Right lobe of liver (tissue), 6 donors: ENCODE results near the gene TIFAB. TPM values are rescaled to one million over a fixed set of nuclear protein-coding genes. Genes with fewer than 3 reads are reported as not detected.
"Not testable (repeated sequence)": the region's sequence is repeated elsewhere in the genome, so short reads cannot be mapped to it uniquely, and the experiment has no call there.

Experiments
- ATAC-seq, 4 donors: fragments of 200-7000 bp; cut with Tn5 transposase; one replicate each; pipeline ENCODE4 v1.9.1; 2020; ENCODE audit warnings: mild to moderate bottlenecking in 4 of 4, moderate library complexity in 4 of 4
- DNase-seq, 3 donors: peaks; one replicate each; pipeline ENCODE4 v3.0.0-alpha.2; 2020
- H3K27ac ChIP-seq, 3 donors: fragments of 200-600 bp; one replicate each; pipeline ENCODE4 v1.8.0; 2022
- H3K27me3 ChIP-seq, 2 donors: fragments of 200-600 bp; one replicate each; pipeline ENCODE4 v1.8.0; 2022
- H3K36me3 ChIP-seq, 4 donors: fragments of 200-600 bp; sonication (generic) in 1 of 4; one replicate each; pipeline versions ENCODE4 v1.5.1 to v1.8.0; 2017 to 2022; ENCODE audit warnings: control low read depth in 1 of 4
- H3K4me1 ChIP-seq, 4 donors: fragments of 200-600 bp; sonication (generic) in 1 of 4; one replicate each; pipeline versions ENCODE4 v1.5.1 to v1.8.0; 2017 to 2022; ENCODE audit warnings: control low read depth in 1 of 4
- H3K4me3 ChIP-seq, 3 donors: fragments of 200-600 bp; one replicate each; pipeline ENCODE4 v1.8.0; 2022
- H3K9me3 ChIP-seq, 4 donors: fragments of 200-600 bp; sonication (generic) in 1 of 4; one replicate each; pipeline versions ENCODE4 v1.5.1 to v1.8.0; 2017 to 2022; ENCODE audit warnings: control low read depth in 1 of 4
- POLR2A ChIP-seq: fragments of 450-650 bp; IDR thresholded peaks from one replicate; pipeline ENCODE4 v1.6.1; 2017; ENCODE audit warnings: antibody characterized with exemption, mild to moderate bottlenecking
- WGBS: methylation state at CpG from one replicate; pipeline ENCODE4 v1.1.6; 2018; ENCODE audit warnings: low coverage, low lambda C conversion rate; ENCODE audit not compliant: insufficient coverage; ENCODE audit errors: missing lambda C conversion rate; 5-methylcytosine and 5-hydroxymethylcytosine counted together
- intact Hi-C, 2 donors: fragments of 100-400 bp; cut with DNase I; formaldehyde crosslinking; loops; one replicate each; pipeline versions ENCODE4 v1.11.2 to v1.14.1; 2022
- long read RNA-seq: library from polyadenylated mRNA; unstranded; transcript quantifications from one replicate; pipeline ENCODE4 v2.0.0, GENCODE V29; 2019
- total RNA-seq, 6 experiments: library from RNA; depleted of rRNA in 2 of 6; stranded (reverse); fragments of >200 nt in 2 of 6; fragmentation: NEBNext Ultra II Directional in 3 of 6; extraction: Animal tissue kit (Norgen Biotek cat#: 25700) in 3 of 6; gene quantifications; one replicate each; pipeline versions ENCODE4 v1.1.0 to v1.2.4, GENCODE V29; 2016 to 2023
- TF ChIP-seq, protein P1 (sequence below), 4 donors: fragments of 200-600 bp in 3 of 4; fragments of 450-650 bp in 1 of 4; IDR thresholded peaks; one replicate each; pipeline versions ENCODE4 v1.5.1 to v1.8.0; 2016 to 2022; ENCODE audit warnings: antibody characterized with exemption in 4 of 4, mild to moderate bottlenecking in 2 of 4
- donor health status: DM: no; HTN: yes; CAD: no.
- donor health status: DM: no; HTN: no; CAD: no.
- donor health status: DM: no; HTN: no; CAD: no.
- donor health status: DM: no; HTN: yes; CAD: no.
- donor health status: DM: no; HTN: yes; CAD: no.

TIFAB gene, protein sequence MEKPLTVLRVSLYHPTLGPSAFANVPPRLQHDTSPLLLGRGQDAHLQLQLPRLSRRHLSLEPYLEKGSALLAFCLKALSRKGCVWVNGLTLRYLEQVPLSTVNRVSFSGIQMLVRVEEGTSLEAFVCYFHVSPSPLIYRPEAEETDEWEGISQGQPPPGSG
- under 1 TPM in 2 of 6 experiments, not detected in 4; 0.05 to 0.09 TPM for total RNA-seq
- long read RNA-seq: 0 reads

DNA sequence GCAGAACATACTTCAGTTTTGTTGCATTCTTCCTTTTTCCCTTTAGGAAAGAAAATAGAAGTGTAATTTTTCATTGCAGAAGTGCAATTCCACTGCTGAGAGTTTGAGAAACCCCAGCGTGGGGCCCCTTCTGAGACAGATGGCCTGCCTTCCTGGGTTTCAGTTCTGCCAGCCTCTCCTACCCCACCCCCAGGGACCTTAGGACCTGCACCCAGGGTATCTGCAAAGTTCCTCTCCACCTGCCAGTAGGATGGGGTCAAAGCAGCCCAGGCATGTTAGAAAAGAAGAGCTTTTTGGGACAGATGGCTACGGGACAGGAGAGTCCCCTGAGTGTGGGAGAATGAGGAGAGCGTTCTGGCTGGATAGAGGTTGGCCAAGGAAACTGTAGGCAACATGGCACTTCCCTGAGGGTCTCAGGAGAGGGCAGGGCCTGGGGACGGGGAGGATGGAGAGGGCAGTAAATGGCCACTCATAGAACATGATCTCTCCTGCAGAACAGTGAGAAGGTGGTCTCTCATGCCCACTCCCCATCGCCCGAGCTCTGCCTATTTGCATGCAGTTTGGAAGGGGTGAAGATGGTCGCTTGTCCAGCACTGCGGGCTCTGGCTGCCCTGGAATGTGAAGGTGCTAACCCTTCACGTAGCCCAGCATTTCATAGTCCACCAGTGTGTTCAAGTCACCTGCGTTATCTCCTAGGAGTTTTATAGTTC, at the start of gene TIFAB:
Gene TIFAB, minus strand, starts transcription at position 31 of the 710 bp plus-strand sequence. CDS start 2,412 bp downstream, outside the sequence.
- Histone ChIP-seq H3K4me1 (no peaks in the 10 kb centered on the region), H3K27me3 (no peaks in the 10 kb centered on the region), H3K36me3 (no peaks in the 10 kb centered on the region), H3K27ac (no peak within 1 kb of the TSS), H3K4me3 (no peak within 1 kb of the TSS), H3K9me3 (no peaks in the 10 kb centered on the region)
- WGBS: 64% methylated on average over 4 of the region's 10 CpGs
- peak in 1 of 4 donors; percentile 26 for ATAC-seq
- TF ChIP-seq, protein P1, sequence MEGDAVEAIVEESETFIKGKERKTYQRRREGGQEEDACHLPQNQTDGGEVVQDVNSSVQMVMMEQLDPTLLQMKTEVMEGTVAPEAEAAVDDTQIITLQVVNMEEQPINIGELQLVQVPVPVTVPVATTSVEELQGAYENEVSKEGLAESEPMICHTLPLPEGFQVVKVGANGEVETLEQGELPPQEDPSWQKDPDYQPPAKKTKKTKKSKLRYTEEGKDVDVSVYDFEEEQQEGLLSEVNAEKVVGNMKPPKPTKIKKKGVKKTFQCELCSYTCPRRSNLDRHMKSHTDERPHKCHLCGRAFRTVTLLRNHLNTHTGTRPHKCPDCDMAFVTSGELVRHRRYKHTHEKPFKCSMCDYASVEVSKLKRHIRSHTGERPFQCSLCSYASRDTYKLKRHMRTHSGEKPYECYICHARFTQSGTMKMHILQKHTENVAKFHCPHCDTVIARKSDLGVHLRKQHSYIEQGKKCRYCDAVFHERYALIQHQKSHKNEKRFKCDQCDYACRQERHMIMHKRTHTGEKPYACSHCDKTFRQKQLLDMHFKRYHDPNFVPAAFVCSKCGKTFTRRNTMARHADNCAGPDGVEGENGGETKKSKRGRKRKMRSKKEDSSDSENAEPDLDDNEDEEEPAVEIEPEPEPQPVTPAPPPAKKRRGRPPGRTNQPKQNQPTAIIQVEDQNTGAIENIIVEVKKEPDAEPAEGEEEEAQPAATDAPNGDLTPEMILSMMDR (IDR thresholded peaks at IDR 0.05): no peak
- no peak for TF ChIP-seq POLR2A
- no peak for DNase-seq
- intact Hi-C loops: no loop called here

DNA sequence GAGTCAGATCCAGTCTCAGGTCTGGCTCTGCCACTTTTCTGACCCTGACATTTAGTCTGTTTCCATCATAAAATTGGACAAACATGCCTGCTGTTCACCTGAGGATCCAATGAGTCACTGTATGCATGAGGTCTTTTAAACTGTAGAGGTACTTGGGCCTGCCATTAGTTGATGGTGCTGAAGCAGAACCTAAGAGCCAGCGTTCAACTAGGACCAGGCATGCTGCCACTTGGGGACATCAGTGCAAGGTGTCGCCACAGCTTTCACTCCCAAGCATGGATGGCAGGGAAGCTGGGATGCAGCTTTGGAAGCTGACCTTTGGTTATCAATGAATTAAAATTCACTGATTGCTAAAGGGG, 46.5 kb upstream of the TIFAB start:
- no peak for ATAC-seq
- no CpG with 5 or more reads among the region's 2 CpGs for WGBS
- Histone ChIP-seq H3K27me3 (no peaks in the 10 kb centered on the region), H3K4me1 (no peaks in the 10 kb centered on the region), H3K36me3 (no peaks in the 10 kb centered on the region), H3K9me3 (no peaks in the 10 kb centered on the region), H3K4me3 (no peak overlapping the region), H3K27ac (no peak overlapping the region)
- DNase-seq: no peak
- no peak for TF ChIP-seq POLR2A
- TF ChIP-seq, protein P1 (IDR thresholded peaks at IDR 0.05): no peak
- intact Hi-C loops: no loop called here

DNA sequence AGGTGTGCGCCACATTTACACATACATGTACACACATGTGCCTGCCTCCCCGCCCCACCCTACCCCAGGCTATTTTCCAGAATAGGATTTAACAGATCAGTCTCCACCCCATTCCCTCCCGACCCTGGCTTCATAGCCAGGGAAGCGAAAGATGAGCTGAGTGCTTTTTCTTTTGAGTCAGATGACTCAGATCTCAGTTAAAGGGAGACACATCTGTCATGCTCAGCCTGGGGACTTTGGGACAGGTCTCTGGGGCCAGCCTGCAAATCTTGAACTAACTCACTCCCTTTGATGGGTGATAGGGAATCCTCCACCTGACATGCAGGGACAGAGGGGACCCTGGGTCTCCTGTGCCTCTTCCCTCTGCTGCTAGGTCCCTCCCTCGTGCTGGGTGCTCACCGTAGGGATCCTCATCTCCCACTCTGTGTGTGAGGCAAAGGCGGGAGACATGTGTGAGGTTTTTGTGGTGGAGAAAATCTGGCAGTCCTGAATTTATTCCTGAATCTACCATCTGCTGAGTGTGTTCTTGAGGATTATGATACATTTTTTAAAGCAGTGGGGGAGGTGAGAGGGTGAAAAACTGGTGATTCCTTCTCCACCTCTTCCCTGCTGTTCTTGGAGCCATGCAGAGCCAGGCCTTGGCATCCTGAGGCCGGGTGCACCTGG, 46.0 kb upstream of the TIFAB start:
- no peak for TF ChIP-seq POLR2A
- TF ChIP-seq, protein P1 (IDR thresholded peaks at IDR 0.05): no peak
- Histone ChIP-seq H3K9me3 (no peaks in the 10 kb centered on the region), H3K36me3 (no peaks in the 10 kb centered on the region), H3K4me3 (no peak overlapping the region), H3K27ac (no peak overlapping the region), H3K4me1 (no peaks in the 10 kb centered on the region), H3K27me3 (no peaks in the 10 kb centered on the region)
- intact Hi-C loops: no loop called here
- ATAC-seq: no peak
- 60% methylated on average over 6 of the region's 8 CpGs for WGBS
- no peak for DNase-seq

DNA sequence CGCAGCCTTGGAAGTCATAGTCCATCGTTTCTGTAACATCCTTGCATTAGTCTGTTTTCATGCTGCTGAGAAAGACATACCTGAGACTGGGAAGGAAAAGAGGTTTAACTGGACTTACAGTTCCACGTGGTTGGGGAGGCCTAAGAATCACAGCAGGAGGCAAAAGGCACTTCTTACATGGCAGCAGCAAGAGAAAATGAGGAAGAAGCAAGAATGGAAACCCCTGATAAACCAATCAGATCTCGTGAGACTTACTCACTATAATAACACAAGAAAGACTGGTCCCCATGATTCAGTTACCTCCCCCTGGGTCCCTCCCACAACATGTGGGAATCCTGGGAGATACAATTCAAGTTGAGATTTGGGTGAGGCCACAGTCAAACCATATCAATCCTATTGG, 43.4 kb upstream of the TIFAB start:
- 41% methylated on average over 4 of the region's 4 CpGs for WGBS
- H3K27ac ChIP-seq, DNase-seq, H3K4me1 ChIP-seq, ATAC-seq, H3K4me3 ChIP-seq, H3K9me3 ChIP-seq, H3K27me3 ChIP-seq, H3K36me3 ChIP-seq, intact Hi-C loops: not testable (repeated sequence)

DNA sequence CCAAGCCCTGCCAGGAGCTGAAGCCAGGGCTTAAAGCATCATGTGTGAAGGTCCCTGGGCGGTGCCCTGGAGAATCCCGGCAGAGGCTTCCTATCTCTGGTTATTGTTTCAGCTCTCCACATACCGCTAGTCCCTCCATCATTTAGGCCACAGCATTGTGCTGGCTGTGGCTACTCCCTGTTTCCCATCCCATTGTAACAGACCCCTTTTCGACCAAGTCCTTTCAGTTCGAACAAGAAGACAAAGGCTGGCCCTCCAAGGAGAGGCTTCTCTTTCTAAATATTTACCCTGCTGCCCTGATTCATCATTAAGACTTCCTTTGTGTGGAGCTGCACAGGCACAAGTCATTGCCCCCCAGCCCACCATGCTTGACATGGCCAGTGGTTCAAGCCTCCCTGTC, 42.0 kb upstream of the TIFAB start:
- TF ChIP-seq, protein P1 (IDR thresholded peaks at IDR 0.05): no peak
- TF ChIP-seq POLR2A: no peak
- WGBS: 65% methylated on average over 4 of the region's 5 CpGs
- Histone ChIP-seq H3K9me3 (no peaks in the 10 kb centered on the region), H3K27ac (no peak overlapping the region), H3K27me3 (peaks cover 0 to 22% of the 10 kb centered on the region in 2 donors), H3K4me3 (no peak overlapping the region), H3K4me1 (peaks cover 0 to 17% (median 0%) of the 10 kb centered on the region in 4 donors), H3K36me3 (no peaks in the 10 kb centered on the region)
- DNase-seq (no peak), ATAC-seq (no peak)
- intact Hi-C loops: no loop called here
